WERI-Rb-1 (cell line): ENCODE results near the gene SMO.
A peak's percentile ranks its signal among the peaks of the same experiment; 100 is the strongest.
"Not testable (repeated sequence)": the region's sequence is repeated elsewhere in the genome, so short reads cannot be mapped to it uniquely, and the experiment has no call there.

Experiments used
- DNase-seq: peaks from one replicate; pipeline ENCODE4 v3.0.0-alpha.2; 2020
- H3K27ac ChIP-seq: fragments of 250-450 bp; sonication (Bioruptor Pico); 2 replicates; pipeline ENCODE4 v1.5.1; 2020; ENCODE audit warnings: mild to moderate bottlenecking, moderate library complexity
- H3K27me3 ChIP-seq: fragments of 250-450 bp; sonication (Bioruptor Pico); 2 replicates; pipeline ENCODE4 v1.5.1; 2021; ENCODE audit warnings: mild to moderate bottlenecking, low read depth, moderate library complexity; ENCODE audit not compliant: insufficient read depth, severe bottlenecking
- H3K36me3 ChIP-seq: fragments of 250-450 bp; sonication (Bioruptor Pico); 2 replicates; pipeline ENCODE4 v1.5.1; 2020; ENCODE audit warnings: mild to moderate bottlenecking, moderate library complexity
- H3K4me3 ChIP-seq: 2 replicates; pipeline ENCODE4 v1.5.1; 2011; ENCODE audit warnings: low read depth, mild to moderate bottlenecking, control low read depth, low read length
- H3K9me3 ChIP-seq: fragments of 250-450 bp; sonication (Bioruptor Pico); 2 replicates; pipeline ENCODE4 v1.5.1; 2021; ENCODE audit warnings: mild to moderate bottlenecking, moderate library complexity; ENCODE audit not compliant: severe bottlenecking
- TF ChIP-seq, protein P1 (sequence below): IDR thresholded peaks from 2 replicates; pipeline ENCODE4 v1.5.1; 2011; ENCODE audit warnings: low read depth, mild to moderate bottlenecking, control low read depth, inconsistent platforms, low read length

The SMO gene

GRCh38 chr7:129213828-129214227 lies 25.4 kb downstream of the SMO start:
- Histone ChIP-seq H3K27me3 (no peaks in the 10 kb centered on the region), H3K27ac (no peak overlapping the region), H3K36me3 (peaks cover 23% of the 10 kb centered on the region), H3K4me3 (no peak overlapping the region), H3K9me3 (peaks cover 12% of the 10 kb centered on the region)
- TF ChIP-seq, protein P1, sequence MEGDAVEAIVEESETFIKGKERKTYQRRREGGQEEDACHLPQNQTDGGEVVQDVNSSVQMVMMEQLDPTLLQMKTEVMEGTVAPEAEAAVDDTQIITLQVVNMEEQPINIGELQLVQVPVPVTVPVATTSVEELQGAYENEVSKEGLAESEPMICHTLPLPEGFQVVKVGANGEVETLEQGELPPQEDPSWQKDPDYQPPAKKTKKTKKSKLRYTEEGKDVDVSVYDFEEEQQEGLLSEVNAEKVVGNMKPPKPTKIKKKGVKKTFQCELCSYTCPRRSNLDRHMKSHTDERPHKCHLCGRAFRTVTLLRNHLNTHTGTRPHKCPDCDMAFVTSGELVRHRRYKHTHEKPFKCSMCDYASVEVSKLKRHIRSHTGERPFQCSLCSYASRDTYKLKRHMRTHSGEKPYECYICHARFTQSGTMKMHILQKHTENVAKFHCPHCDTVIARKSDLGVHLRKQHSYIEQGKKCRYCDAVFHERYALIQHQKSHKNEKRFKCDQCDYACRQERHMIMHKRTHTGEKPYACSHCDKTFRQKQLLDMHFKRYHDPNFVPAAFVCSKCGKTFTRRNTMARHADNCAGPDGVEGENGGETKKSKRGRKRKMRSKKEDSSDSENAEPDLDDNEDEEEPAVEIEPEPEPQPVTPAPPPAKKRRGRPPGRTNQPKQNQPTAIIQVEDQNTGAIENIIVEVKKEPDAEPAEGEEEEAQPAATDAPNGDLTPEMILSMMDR, result peak; percentile 63
- peak; percentile 63 for DNase-seq

GRCh38 chr7:129215691-129216090 lies 27.3 kb downstream of the SMO start:
- not testable (repeated sequence) for H3K27ac ChIP-seq, H3K4me3 ChIP-seq, H3K27me3 ChIP-seq, DNase-seq
- H3K36me3 ChIP-seq, result peaks cover 17% of the 10 kb centered on the region
- peaks cover 12% of the 10 kb centered on the region for H3K9me3 ChIP-seq

DNA sequence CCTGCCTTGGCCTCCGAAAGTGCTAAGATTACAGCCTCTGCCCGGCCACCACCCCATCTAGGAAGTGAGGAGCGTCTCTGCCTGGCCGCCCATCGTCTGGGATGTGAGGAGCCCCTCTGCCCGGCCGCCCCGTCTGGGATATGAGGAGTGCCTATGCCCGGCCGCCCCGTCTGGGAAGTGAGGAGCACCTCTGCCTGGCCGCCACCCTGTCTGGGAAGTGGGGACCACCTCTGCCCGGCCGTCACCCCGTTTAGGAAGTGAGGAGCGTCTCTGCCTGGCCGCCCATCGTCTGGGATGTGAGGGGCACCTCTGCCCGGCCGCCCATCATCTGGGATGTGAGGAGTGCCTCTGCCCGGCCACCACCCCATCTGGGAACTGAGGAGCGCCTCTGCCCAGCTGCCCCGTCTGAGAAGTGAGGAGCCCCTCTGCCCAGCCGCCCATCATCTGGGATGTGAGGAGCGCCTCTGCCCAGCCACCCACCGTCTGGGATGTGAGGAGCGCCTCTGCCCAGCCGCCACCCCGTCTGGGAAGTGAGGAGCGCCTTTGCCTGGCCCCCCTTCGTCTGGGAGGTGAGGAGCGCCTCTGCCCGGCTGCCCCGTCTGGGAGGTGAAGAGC lies 27.8 kb downstream of the SMO start:
- H3K27ac ChIP-seq, H3K4me3 ChIP-seq, DNase-seq, H3K27me3 ChIP-seq: not testable (repeated sequence)
- Histone ChIP-seq H3K36me3 (peaks cover 12% of the 10 kb centered on the region), H3K9me3 (peaks cover 12% of the 10 kb centered on the region)

DNA sequence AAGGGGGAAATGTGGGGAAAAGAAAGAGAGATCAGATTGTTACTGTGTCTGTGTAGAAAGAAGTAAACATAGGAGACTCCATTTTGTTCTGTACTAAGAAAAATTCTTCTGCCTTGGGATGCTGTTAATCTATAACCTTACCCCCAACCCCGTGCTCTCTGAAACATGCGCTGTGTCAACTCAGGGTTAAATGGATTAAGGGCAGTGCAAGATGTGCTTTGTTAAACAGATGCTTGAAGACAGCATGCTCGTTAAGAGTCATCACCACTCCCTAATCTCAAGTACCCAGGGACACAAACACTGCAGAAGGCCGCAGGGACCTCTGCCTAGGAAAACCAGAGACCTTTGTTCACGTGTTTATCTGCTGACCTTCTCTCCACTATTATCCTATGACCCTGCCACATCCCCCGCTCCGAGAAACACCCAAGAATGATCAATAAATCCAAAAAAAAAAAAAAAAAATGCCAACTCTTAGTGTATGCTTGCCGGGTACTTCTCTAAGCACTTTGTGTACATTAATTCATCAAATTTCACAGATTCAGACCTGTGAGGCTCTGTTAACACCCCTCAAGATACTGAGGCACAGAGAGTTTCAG lies 28.5 kb downstream of the SMO start:
- not testable (repeated sequence) for H3K4me3 ChIP-seq, H3K36me3 ChIP-seq, H3K27ac ChIP-seq, H3K27me3 ChIP-seq, DNase-seq
- peaks cover 12% of the 10 kb centered on the region for H3K9me3 ChIP-seq

DNA sequence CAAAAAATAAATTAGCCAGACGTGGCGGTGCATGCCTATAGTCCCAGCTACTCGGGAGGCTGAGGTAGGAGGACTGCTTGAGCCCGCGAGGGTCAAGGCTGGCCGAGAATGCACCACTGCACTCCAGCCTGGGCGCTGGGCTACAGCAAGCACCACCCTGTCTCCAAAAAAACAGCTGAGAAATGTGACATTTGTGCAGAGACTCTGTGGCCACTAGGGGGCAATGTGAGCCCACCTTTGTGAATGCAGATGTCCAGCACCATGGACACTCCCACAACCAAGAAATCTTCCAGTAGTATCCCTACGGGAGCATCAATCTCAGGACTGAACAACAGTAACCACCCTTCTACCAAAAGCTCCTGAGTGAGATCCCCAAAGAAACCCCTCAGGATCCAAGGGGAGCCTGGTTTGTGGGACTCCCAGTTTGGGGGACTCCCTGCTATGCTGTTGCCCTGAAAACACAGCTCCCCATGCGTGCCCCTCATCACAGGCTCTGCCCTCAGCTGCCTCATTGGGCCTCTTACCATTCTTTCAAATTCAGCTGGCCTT lies 30.2 kb downstream of the SMO start:
- no peaks in the 10 kb centered on the region for H3K27me3 ChIP-seq
- H3K4me3 ChIP-seq, result no peak overlapping the region
- TF ChIP-seq, protein P1, result peak; percentile 84
- H3K36me3 ChIP-seq, result no peaks in the 10 kb centered on the region
- peaks cover 12% of the 10 kb centered on the region for H3K9me3 ChIP-seq
- peak; percentile 83 for DNase-seq
- H3K27ac ChIP-seq, result no peak overlapping the region

GRCh38 chr7:129219166-129219565 lies 30.7 kb downstream of the SMO start:
- DNase-seq, H3K27ac ChIP-seq: not testable (repeated sequence)
- H3K9me3 ChIP-seq, result peaks cover 12% of the 10 kb centered on the region

DNA sequence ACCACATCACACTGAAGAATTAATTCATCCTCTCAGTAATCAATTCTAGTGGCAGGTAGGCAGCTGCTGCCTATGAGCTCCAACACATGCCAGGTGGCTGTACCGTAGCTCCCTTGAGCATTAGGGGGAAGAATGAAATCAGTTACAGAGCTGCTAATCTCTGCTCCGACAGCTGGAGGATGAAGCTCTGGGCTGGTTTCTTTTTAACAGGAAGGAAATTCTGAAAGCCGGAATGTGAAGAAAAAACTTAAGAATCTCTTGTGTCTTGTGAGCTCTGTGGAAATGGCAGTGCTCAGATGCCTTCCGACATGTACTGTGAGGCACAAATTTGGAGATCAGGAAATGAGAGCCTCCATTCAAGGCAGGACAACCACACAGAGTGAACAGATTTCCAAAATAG lies 33.6 kb downstream of the SMO start:
- Histone ChIP-seq H3K9me3 (no peaks in the 10 kb centered on the region), H3K4me3 (peak overlapping the region; percentile 2; the same call in 1 of the 2 replicates), H3K27ac (peak overlapping the region; percentile 55), H3K36me3 (no peaks in the 10 kb centered on the region), H3K27me3 (no peaks in the 10 kb centered on the region)
- TF ChIP-seq, protein P1, result no peak
- DNase-seq, result peak; percentile 79

More at GRCh38 chr7:129219166-129219565, 30.7 kb downstream of the SMO start:
- not testable (repeated sequence) for H3K36me3 ChIP-seq, H3K4me3 ChIP-seq, H3K27me3 ChIP-seq
